HG03064 (cell line): Measurements from ENCODE around the gene CDX1.

ENCODE experiments used
- ATAC-seq: cut with Tn5 transposase; IDR thresholded peaks from one replicate; pipeline ENCODE4 v1.9.1; 2021; ENCODE audit warnings: low read depth; ENCODE audit not compliant: unreplicated experiment

The CDX1 gene

GRCh38 chr5:150131461-150131860 is 35.1 kb upstream of the CDX1 start:
- ATAC-seq = no peak

- no peak for ATAC-seq
These were observed 34.4 kb upstream of the CDX1 start for GRCh38 chr5:150131978-150132694.

GRCh38 chr5:150132740-150133139 is 33.8 kb upstream of the CDX1 start:
- no peak for ATAC-seq

- ATAC-seq = no peak
These were observed 32.9 kb upstream of the CDX1 start for GRCh38 chr5:150133581-150134197.

- no peak for ATAC-seq
These were observed 32.4 kb upstream of the CDX1 start for GRCh38 chr5:150134198-150134588.

- no peak for ATAC-seq
These were observed 30.8 kb upstream of the CDX1 start for GRCh38 chr5:150135557-150136304.

- ATAC-seq = no peak
These were observed 30.0 kb upstream of the CDX1 start for GRCh38 chr5:150136305-150137167.

- no peak for ATAC-seq
These were observed 29.2 kb upstream of the CDX1 start for GRCh38 chr5:150137168-150137957.

- ATAC-seq = no peak
These were observed 28.6 kb upstream of the CDX1 start for GRCh38 chr5:150137997-150138396.

- ATAC-seq = no peak
These were observed 27.9 kb upstream of the CDX1 start for GRCh38 chr5:150138551-150139265.

GRCh38 chr5:150139334-150139733 is 27.2 kb upstream of the CDX1 start:
- ATAC-seq = no peak

- ATAC-seq = no peak
These were observed 25.7 kb upstream of the CDX1 start for GRCh38 chr5:150140830-150141229.

GRCh38 chr5:150141544-150142184 is 24.9 kb upstream of the CDX1 start:
- ATAC-seq = no peak

GRCh38 chr5:150142185-150142958 is 24.2 kb upstream of the CDX1 start:
- no peak for ATAC-seq

- ATAC-seq = no peak
These were observed 23.6 kb upstream of the CDX1 start for GRCh38 chr5:150142959-150143349.

- no peak for ATAC-seq
These were observed 23.0 kb upstream of the CDX1 start for GRCh38 chr5:150143350-150144245.

- ATAC-seq = no peak
These were observed 22.3 kb upstream of the CDX1 start for GRCh38 chr5:150144246-150144801.
